ENCODE data around the gene CEP112.

The CEP112 gene

DNA sequence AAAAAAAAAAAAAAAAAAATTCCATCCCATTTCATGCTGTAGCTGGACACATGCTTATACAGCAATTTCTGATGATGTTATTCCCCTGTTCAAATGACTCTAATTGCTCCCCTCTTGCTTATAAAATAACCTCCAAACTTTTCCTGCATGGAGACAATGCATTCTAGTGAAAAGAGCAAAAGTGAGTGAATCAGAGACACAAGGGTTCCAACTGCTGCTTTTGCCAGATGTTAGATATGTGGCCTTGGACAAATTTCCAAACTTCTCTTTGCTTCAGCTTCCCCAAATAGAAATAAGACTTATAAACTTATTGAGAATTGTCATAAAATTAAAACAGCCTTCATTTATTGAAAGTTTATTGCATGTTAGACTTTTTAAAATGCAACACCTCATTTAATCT, 565.5 kb downstream of the CEP112 start:
- DNase-seq = no peak

DNA sequence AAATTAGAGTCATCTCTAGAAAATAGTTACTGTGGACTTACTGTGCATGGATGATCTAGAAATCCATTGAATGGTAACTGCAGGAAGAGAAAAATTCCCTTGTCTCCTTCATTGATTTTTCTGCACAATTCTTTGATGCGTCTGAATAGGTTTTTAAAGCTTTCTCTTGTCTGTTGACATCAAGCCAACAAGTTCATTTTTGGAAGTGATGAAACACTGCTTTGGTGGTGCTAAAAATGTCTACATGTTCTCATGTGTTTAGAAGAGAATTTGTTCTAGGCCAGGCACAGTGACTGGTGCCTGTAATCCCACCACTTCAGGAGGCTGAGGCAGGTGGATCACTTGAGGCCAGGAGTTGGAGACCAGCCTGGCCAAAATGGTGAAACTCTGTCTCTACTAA, 573.4 kb downstream of the CEP112 start:
- no peak for DNase-seq

DNA sequence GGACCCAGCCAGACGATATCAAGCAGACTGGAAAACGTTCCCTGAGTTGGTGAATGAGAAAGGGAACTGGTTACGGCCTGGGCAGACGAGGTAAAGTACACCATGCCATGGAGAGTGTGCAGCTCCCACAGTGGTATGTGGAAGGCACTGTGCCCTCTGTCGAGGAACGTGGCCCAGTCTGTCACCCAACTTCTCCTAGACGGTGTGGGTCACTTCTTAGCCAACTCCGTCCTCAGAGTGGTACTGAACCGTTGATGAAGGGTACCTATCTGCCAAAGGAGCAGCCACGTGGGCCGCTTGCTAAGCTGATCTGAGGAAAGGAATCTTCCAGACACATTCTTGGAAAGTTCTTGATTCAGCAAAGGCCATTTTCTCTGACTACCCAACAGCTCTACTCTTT, 574.4 kb downstream of the CEP112 start:
- no peak for DNase-seq

DNA sequence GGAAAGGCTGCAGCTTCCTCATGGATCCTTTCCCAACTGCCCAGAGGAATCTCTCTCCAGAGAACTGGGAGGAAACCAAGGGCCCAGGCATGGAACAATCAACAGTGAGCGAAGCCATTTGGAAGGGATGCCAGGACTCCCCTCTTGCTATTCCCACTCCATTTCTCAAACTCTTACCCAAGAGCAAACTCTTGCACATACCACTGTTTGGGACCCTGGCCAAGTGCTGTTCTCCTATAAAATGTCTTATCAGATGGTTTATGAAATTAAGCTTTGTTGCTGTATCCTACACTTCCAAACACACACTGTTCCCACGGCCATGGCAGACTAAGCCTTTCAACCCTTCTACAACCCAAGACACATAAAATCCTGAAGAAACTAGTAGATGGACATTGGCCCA, 582.2 kb downstream of the CEP112 start:
- no peak for DNase-seq

DNA sequence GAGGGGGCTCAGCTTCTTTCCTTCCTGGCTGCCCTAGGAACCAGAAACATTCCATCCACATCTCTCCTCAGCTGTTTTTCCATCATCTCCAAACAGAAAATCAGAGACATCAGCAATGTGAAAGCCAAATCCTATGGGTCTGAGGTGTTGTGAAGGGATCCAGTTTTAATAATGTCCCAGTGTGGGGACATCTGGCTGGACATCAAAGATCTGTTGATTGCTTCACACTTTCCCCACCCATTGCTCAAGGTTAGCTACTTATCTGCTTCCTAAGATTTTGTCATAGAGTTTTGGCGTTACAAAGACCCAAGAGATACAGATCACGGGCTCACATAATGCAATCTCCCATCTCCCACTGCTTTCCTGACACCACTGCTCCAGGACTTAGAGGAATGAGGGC, 582.6 kb downstream of the CEP112 start:
- no peak for DNase-seq

DNA sequence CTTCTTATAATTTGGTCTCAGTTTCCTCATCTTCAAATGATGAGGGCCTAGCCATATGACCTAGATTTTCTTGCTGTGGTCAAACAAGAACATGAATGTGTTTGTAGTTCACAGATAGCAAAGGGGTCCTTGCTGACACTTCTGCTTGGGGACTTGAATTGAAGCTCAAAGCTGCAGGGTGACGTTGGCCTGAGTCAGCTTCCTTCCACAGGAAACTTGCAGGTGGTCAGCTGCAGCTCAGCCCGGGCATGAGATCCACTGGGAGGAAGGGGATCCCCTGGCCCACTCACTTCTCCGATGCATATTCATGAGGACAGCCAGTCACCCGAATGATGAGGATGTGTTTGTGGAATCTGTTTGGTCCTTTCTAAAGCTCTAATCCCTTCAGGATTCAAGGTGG, 587.9 kb downstream of the CEP112 start:
- no peak for DNase-seq

DNA sequence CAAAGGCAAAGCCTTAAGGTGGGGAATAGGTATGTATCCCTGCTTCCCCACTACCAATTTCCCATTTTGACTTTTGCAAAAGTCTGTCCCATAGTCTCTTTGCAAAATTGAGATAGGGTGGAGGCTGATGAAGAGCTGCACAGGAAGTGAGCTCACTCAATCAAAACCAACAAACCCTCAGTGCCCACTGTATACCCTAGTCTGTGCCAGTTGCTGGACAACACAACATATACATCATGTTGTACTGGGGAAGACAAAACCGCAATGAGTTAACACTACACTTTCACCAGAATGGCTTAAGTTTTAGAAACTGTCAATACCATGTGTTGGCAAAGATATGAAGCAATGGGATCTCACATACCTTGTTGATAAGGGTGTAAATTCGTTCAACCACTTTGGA, 590.1 kb downstream of the CEP112 start:
- DNase-seq = no peak

DNA sequence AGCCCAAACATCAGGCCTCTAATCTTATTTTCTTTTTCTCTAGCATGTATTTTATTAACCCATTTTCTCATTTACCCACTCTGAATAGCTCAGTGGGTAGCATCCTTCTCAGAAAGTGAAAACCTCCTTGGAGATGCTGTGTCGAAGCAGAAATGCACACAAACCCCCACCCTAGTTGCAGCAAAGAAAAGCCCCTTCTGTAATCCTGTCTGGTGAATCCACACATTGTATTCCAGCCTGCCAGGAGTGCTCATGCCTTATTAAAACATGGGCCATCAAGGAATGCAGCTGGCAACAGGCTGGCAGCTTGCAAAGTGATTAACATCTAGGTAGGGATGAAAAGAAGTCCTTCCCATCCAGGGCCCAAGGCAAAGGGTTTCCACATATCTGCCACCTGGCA, 590.8 kb downstream of the CEP112 start:
- DNase-seq = no peak

DNA sequence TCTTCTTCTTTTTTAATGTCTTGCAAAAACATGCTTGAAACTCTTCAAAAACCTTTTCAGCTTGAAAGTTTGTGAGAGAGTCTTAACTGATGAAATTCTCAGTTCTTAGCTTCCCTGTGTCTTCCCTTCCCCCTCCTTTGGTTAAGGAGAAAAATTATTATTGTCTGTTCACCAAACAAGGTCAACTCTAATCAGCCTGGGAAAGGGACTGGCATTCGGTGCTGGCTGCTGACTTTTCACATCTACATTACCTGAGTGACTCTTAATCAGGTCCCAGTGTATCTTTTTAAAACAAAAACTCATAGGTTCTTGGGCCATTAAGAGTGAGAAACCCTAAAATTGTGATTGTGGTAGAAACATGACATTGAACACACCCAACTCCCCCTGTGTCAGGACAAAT, 591.4 kb downstream of the CEP112 start:
- DNase-seq = no peak

DNA sequence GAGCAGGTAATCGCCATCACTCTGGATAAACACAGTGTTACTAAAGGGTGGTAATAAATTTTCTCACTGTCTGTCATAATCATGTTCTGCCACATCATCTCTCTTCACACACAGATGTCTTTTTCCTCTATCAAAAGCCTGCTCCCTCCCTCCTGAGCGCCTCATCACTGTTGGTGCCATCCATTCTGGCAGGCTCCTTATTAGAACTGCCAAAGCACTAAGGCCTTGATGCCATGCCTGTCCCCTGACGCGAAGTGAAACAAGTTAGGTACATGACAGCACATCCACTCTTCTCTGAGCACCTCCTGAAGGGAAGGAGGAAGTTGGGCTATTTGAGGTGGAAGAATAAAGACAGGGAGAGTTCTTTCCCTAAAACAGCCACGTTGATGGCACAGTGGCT, 592.3 kb downstream of the CEP112 start:
- DNase-seq = no peak

DNA sequence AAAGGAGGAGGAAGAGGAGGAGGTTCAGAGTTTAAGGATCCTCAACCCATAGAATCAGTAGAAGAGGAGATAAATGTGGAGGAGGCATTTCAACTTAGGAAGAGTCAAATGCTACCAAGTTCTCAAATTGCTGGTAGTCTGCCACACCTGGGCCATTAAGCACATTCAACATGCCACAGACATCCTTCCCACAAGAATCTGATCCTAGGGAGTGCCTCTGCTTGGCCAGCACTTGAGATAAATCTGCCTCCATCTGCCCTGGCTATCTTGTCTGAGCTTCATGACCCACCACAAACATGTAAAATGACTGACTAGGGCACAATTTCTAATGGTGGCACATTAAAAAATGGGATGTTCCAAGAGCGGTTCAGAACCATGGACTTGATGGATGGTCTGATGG, 593.2 kb downstream of the CEP112 start:
- no peak for DNase-seq

DNA sequence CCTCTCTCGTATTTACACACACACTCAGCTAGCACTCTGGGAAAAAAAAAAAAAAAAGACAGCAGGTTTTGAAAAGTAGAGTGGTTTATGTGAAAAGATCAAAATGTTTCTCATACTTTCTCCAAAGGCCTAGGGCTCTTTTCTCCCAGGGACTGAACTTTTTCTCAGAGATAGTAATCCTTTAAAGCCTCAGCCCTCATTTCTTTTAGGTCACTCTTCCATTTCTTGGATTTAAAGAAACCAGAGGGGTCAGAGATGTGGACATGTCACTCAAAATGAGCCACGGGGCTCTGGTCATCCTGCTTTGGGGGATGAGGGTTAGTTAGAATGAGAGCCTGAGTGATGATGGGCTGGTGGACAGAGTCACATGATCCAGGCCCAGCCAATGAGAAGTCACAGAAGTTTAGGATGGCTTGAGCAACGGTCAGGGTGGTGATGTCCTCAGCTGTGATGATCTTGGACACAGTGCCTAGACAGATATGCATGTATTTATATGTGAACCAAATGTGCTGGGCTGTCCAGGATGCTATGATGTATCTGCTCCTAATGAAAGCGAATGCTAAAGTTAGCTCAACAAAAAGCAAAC, 596.8 kb downstream of the CEP112 start:
- no peak for DNase-seq

DNA sequence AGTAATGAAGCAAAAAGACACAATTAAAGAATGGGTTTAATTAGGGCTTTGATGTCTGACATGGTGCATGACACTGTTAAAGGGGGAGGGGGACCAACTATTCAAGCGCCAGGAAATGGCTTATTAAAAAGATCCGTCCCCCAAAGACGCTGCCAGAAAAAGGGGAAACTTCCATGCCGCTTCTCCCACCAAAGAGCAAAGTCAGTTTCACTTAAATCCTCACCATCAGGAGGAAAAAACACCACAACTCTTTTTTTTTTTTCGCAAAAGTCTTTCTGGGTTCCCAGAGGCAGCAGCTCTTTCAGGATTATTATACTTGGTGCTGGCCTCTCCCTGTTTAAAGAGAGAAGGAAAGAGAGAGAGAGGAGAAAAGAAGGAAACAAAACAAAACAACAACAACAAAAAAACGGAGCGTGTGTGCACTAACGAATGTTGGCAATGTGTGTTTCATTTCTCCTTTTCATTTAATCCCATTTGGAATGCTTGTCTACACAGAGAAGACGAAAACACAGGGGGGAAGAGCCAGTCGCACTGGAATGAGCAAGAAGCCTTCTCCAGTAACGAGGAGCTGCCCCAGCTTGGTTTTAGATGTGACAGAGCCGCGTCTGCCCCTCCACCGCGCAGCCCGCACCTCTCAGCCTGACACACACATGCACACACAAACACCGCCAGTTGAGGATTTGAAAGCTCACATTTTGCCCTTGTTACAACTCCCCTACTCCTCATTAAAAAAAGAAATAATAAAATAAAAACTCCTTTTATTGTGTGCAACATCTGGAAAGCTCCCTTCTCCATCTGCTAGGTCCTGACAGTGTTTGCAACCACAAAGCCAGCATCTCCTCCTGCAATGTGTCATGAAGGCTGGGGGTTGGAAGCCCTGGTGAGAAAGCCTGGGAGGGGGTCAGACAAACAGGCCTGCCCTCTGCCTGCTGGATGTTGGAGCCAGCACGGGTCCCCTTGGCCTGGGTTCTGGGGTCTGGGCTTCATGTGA, 597.8 kb downstream of the CEP112 start:
- DNase-seq = no peak

DNA sequence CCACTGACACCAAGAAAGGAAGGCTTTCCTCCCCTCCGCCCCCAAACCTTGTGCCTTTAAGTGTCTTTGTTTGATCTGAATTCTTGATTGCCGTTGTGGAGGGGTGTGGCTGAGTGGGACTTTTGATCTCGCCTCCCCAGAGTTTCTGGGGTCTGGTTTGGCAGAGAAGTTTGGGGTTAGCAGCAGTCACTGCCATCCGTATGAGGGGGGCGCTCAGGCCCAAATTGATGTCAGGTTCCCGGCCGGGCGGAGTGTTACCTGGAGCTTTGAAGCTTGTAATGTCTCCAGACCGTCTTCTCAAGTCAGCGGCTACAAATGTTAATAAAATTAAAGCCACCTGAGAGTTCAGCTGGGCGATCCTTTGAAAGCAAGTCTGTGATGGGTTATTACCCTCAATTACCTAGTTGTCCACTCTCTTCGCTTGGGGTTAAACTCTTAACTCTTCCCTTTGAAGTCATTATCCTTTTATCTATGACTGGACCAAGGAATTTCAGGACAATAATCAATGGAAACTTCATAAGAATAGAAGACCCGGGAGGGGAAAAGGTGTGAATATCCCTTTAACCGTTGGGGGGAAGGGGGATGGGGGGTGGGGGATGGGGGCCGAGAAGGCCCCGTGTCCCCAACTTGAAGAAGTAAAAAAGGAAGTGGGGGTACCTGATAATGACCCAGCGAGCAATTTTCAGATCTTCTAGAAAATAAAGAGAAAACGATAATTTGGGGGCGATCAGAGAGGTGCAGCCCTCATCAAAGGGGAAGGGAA, 598.7 kb downstream of the CEP112 start:
- no peak for DNase-seq

DNA sequence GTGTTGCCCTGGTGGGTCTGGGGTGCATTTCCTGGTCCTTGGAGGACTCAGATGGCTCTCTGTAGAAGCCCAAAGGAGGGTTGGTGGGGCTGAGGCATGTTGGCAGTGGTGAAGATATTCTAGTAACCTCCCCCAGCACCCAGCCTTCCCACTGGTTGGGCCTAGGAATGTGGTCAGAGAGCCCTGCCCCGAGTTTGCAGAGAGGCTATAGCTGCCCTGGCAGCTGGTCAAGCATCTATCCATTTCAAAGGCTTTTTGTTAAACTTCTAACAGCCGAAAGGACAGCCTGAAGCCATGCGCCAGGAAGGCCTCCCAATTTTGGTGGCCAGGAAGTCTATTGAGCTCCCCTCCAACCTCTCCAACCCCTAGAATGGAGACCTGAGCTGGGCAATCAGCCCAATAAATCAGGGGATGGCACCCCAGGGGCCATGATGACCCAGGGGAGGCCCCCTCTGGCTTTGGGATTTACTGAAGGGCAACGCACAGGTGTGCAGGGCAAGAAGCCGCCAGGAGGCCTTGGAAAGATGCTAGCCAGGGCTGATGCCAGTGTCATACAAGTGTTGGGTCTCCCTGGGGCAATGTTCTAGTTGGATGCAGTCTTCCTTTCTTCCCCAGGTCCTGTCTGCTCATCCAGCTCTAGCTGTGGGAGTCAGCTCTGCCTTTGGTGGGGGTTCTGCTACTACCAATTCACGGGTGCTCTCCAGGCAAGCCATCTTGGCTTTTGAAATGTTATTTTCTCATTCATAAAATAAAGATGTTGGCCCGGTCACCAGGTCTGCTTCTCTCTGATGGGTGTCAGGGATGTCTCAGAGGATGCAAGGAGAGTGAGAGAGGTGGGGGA, 599.6 kb downstream of the CEP112 start:
- DNase-seq = no peak

DNA sequence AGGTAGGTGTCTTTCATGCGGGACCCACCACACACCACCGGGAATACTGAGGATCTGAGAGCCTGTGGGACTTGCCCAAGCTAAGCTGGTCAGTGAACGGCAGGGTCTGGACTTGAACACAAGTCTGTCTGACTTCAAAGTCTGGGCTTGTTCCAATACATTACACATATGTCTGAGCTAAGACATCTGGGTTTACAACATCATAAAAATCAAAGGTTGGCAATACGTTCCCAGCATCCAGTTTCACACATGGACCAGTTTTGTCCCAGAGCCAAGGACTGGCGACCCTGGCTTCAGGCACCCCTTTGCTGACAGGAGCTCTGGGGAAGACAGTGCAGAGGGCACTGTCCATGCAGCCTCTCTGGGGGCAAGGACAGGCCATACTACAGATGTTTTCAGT, 602.6 kb downstream of the CEP112 start:
- DNase-seq = no peak

DNA sequence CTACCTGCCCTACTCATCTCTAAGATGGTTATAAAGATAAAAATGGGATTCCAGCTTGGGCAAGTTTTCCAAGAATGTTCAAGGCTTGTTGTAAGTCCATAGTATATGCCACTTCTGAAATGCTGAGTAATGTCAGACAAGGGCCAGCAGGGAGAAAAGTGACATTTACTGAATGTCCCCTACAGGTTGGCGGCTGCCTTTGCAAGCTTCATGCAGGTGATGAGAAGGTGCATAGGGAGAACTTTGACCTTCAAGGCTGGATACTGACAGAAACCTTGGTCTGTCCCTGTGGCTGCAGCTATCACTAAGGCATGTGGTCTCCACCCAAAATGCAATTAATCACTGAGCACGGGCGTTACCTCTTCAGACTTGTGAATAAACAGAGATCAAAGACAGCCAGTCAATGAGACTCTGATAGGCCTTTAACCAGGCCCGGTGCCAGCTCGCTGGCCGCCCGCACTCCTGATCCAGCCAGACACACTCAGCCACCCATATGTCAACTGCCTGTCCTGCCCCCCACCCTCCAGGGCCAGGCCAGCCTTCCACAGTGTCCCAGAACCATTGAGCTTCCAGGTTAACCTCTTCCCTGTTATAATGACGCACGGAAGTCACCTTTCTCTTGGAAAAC, 603.6 kb downstream of the CEP112 start:
- no peak for DNase-seq

DNA sequence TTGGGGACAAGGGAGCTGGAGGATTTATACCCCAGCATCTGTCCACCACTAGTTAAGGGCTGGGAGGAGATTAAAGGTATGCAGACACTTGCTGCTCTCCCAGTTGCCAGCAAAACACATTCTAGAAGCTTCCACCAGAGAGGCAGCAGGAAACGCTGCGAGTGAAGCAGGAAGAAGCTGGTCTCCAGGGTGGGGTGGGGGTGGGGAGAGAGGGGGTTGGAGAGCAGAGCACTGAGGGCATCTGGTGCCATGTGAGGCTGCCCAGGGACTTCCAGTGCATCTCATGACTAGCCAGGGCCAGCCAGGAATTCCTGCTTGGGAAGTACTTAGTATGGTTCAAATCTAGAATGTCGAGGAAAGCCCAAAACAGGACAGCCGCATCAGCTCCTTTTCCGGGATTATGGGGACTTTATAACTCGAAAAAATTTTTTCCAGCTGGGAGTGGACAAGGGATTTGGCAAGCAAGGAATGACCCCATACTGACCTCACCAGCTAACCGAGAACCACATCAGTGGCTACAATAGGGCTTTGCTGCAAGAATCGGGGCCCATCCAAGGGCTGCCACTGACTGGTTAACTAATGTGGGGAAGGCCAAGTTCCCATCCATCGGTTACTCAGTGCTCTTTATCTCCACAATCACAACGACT, 604.3 kb downstream of the CEP112 start:
- no peak for DNase-seq

DNA sequence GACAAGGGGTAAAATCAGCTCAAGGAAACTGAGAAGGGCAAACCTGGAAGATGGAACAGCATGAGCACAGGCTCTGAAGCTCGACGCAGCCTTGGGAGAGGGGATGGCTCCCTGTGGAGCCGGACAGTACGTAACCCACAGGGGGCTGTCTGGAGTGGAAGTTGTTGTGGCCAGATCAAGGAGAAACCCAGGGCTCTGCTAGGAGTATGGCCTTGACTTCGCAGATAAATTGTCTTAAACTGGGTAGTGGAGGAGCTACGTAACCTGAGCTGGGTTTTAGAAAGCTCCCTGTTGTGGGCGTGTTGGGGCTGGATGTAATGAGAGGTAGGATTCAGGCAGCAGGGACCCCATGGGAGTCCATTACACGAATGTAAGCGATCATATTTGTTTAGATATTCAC, 605.0 kb downstream of the CEP112 start:
- DNase-seq = no peak

Data from CD4-positive, alpha-beta T cell treated with Interferon gamma for 1 hour (primary cell).